ENCODE measurements around the gene MED9.

MED9 gene

DNA sequence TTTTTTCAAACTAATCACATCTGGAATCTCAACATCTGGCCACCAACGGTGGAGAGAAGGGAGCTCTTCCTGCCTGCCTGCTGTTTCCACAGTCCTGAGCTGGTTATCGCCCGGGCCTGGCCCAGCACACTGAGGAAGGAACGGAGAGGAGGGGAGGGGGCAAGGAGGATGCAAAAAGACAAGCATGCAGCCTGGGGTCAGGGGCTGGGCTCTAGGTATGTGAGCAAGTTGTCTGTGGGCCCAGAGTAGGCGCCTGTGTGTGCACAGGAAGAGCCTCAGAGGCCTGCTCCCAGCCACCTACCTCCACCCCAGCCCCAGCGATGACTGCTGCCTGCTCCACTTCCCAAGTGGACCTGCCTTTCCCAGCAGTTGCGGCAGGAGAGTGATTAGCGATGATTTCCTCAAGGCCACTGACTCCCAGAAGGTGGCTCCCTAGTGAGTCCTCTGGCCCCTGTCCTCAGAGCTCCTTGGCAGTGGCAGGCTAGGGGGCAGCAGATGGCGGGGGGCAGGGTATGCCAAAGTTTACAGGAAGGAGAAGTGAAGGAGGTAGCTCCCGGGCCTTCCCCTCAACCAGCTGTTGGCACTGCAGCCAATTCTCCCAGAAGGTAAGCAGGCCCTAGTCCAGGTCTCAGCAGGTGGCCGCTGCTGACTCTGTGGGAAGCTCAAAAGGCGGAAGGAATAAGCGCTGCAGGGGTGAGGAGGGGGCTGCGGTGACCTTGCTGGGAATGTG lies 46.4 kb downstream of the MED9 start:
- H3K9ac ChIP-seq (ENCODE audit: low read length): no peak overlapping the region
- H3K27ac ChIP-seq (ENCODE audit: low read depth, low read length, poor library complexity, severe bottlenecking): no peak overlapping the region
- peaks cover 9% of the 10 kb centered on the region for H3K27me3 ChIP-seq (ENCODE audit: insufficient read depth, low read length)

DNA sequence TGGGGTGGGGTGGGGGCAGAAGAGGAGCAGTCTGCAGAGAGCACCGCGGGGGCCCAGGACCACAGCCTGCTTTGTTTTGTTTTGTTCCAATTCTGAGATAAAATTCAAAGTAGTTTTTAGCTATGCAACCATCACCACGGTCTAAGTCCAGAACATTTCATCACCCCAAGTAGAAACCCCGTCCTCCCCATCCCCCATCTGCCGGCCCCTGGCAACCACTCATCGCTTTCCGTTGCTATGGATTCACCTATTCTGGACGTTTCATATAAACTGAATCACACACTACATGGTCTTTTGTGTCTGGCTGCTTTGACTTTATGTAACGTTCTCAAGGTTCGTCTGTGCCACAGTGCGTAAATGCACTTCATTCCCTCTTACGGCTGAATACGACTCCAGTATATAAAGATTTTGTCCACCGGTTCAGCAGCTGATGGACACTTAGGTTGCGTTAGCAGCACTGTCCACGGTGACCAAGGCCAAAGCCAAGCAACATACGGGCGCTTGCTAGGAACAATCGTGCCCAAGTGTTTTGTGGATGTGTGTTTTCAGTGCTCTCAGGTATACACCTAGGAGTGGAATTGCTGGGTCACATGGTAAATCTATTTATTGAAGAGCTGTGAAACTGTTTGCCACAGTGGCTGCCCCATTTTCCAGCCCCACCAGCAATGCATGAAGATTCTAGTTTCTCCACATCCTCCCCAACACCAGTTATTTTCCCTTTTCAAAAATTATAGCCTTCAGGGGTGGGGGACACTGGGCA lies 47.1 kb downstream of the MED9 start:
- Histone ChIP-seq H3K9me3 (ENCODE audit: low read length) (no peaks in the 10 kb centered on the region), H3F3A (ENCODE audit: insufficient read depth, low read length) (no peaks in the 10 kb centered on the region), H3K4me1 (ENCODE audit: insufficient read depth, low read length, severe bottlenecking) (no peaks in the 10 kb centered on the region), H3K36me3 (ENCODE audit: insufficient read depth, low read length) (no peaks in the 10 kb centered on the region), H2AFZ (ENCODE audit: low read length) (no peak overlapping the region), H3K27me3 (ENCODE audit: insufficient read depth, low read length) (peaks cover 9% of the 10 kb centered on the region), H3K4me3 (ENCODE audit: low read depth, low read length, poor library complexity, severe bottlenecking) (no peak overlapping the region), H3K9me2 (ENCODE audit: low read depth, low read length) (no peaks in the 10 kb centered on the region), H3K9ac (ENCODE audit: low read length) (no peak overlapping the region), H4K20me1 (ENCODE audit: insufficient read depth, low read length) (no peaks in the 10 kb centered on the region), H3K27ac (ENCODE audit: low read depth, low read length, poor library complexity, severe bottlenecking) (no peak overlapping the region), H3K4me2 (ENCODE audit: low read length) (no peak overlapping the region), H3K79me2 (ENCODE audit: insufficient read depth, low read length) (no peaks in the 10 kb centered on the region)
- no peak for TF ChIP-seq EZH2 (IDR thresholded peaks at IDR 0.05; ENCODE audit: borderline replicate concordance, low read length)
- TF ChIP-seq, protein P1, sequence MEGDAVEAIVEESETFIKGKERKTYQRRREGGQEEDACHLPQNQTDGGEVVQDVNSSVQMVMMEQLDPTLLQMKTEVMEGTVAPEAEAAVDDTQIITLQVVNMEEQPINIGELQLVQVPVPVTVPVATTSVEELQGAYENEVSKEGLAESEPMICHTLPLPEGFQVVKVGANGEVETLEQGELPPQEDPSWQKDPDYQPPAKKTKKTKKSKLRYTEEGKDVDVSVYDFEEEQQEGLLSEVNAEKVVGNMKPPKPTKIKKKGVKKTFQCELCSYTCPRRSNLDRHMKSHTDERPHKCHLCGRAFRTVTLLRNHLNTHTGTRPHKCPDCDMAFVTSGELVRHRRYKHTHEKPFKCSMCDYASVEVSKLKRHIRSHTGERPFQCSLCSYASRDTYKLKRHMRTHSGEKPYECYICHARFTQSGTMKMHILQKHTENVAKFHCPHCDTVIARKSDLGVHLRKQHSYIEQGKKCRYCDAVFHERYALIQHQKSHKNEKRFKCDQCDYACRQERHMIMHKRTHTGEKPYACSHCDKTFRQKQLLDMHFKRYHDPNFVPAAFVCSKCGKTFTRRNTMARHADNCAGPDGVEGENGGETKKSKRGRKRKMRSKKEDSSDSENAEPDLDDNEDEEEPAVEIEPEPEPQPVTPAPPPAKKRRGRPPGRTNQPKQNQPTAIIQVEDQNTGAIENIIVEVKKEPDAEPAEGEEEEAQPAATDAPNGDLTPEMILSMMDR (IDR thresholded peaks at IDR 0.05; ENCODE audit: low read length): no peak

More for the DNA sequence above, 46.4 kb downstream of the MED9 start:
- H2AFZ ChIP-seq (ENCODE audit: low read length): no peak overlapping the region
- H3K36me3 ChIP-seq (ENCODE audit: insufficient read depth, low read length): no peaks in the 10 kb centered on the region
- no peaks in the 10 kb centered on the region for H3K9me2 ChIP-seq (ENCODE audit: low read depth, low read length)
- H3K4me1 ChIP-seq (ENCODE audit: insufficient read depth, low read length, severe bottlenecking): no peaks in the 10 kb centered on the region
- TF ChIP-seq, protein P1 (IDR thresholded peaks at IDR 0.05; ENCODE audit: low read length): no peak
- no peak for TF ChIP-seq EZH2 (IDR thresholded peaks at IDR 0.05; ENCODE audit: borderline replicate concordance, low read length)
- no peak overlapping the region for H3K4me3 ChIP-seq (ENCODE audit: low read depth, low read length, poor library complexity, severe bottlenecking)
- H3F3A ChIP-seq (ENCODE audit: insufficient read depth, low read length): no peaks in the 10 kb centered on the region
- H4K20me1 ChIP-seq (ENCODE audit: insufficient read depth, low read length): no peaks in the 10 kb centered on the region
- no peaks in the 10 kb centered on the region for H3K79me2 ChIP-seq (ENCODE audit: insufficient read depth, low read length)
- no peaks in the 10 kb centered on the region for H3K9me3 ChIP-seq (ENCODE audit: low read length)
- H3K4me2 ChIP-seq (ENCODE audit: low read length): no peak overlapping the region

GRCh38 chr17:17525311-17525710 lies 48.5 kb downstream of the MED9 start:
- H3K79me2 ChIP-seq (ENCODE audit: insufficient read depth, low read length): no peaks in the 10 kb centered on the region
- no peaks in the 10 kb centered on the region for H3K4me1 ChIP-seq (ENCODE audit: insufficient read depth, low read length, severe bottlenecking)
- no peaks in the 10 kb centered on the region for H3K9me2 ChIP-seq (ENCODE audit: low read depth, low read length)
- no peak overlapping the region for H2AFZ ChIP-seq (ENCODE audit: low read length)
- TF ChIP-seq, protein P1 (IDR thresholded peaks at IDR 0.05; ENCODE audit: low read length): no peak
- H3F3A ChIP-seq (ENCODE audit: insufficient read depth, low read length): no peaks in the 10 kb centered on the region
- no peak overlapping the region for H3K27ac ChIP-seq (ENCODE audit: low read depth, low read length, poor library complexity, severe bottlenecking)
- no peak overlapping the region for H3K9ac ChIP-seq (ENCODE audit: low read length)
- H4K20me1 ChIP-seq (ENCODE audit: insufficient read depth, low read length): no peaks in the 10 kb centered on the region
- H3K4me2 ChIP-seq (ENCODE audit: low read length): no peak overlapping the region
- no peak overlapping the region for H3K4me3 ChIP-seq (ENCODE audit: low read depth, low read length, poor library complexity, severe bottlenecking)
- peaks cover 9% of the 10 kb centered on the region for H3K27me3 ChIP-seq (ENCODE audit: insufficient read depth, low read length)
- H3K36me3 ChIP-seq (ENCODE audit: insufficient read depth, low read length): no peaks in the 10 kb centered on the region
- H3K9me3 ChIP-seq (ENCODE audit: low read length): no peaks in the 10 kb centered on the region
